ENCODE results near the gene SRCAP. TPM values are rescaled to one million over a fixed set of nuclear protein-coding genes. Genes with fewer than 3 reads are reported as not detected.

SRCAP gene
- total and polyA plus RNA-seq, 2 of the 8 experiments (the other 6 are each of a cell fraction or from before 2014, with no cell fraction given), result 5.5 to 54.3 TPM

- TF ChIP-seq, protein P1, sequence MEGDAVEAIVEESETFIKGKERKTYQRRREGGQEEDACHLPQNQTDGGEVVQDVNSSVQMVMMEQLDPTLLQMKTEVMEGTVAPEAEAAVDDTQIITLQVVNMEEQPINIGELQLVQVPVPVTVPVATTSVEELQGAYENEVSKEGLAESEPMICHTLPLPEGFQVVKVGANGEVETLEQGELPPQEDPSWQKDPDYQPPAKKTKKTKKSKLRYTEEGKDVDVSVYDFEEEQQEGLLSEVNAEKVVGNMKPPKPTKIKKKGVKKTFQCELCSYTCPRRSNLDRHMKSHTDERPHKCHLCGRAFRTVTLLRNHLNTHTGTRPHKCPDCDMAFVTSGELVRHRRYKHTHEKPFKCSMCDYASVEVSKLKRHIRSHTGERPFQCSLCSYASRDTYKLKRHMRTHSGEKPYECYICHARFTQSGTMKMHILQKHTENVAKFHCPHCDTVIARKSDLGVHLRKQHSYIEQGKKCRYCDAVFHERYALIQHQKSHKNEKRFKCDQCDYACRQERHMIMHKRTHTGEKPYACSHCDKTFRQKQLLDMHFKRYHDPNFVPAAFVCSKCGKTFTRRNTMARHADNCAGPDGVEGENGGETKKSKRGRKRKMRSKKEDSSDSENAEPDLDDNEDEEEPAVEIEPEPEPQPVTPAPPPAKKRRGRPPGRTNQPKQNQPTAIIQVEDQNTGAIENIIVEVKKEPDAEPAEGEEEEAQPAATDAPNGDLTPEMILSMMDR (IDR thresholded peaks at IDR 0.05; ENCODE audit: control extremely low read depth in 1 of 3, insufficient read depth in 1 of 3, low read depth in 1 of 3, low read length in 3 of 3), result no peak
- TF ChIP-seq TAF7 (optimal IDR thresholded peaks at IDR 0.05; ENCODE audit: borderline replicate concordance, low read depth, low read length) (no peak), FOSL1 (IDR thresholded peaks at IDR 0.05; ENCODE audit: insufficient read depth, low read depth, low read length) (no peak)
These were observed 57.2 kb downstream of the SRCAP start (continued) for GRCh38 chr16:30755955-30756780.

Data from H1 (cell line).